Thyroid gland (tissue), 4 donors: ENCODE data around the gene PPP4R4. TPM values are rescaled to one million over a fixed set of nuclear protein-coding genes. Genes with fewer than 3 reads are reported as not detected.

ENCODE experiments used
- DNase-seq, 2 donors: peaks; one replicate each; pipeline ENCODE4 v3.0.0-alpha.2; 2019
- H3K27ac ChIP-seq, 3 donors: fragments of 200-600 bp; sonication (generic); 1 replicate in 2 of 3; 2 replicates in 1 of 3; pipeline ENCODE4 v1.5.1; 2016 to 2019; ENCODE audit warnings: mild to moderate bottlenecking in 1 of 3, moderate library complexity in 1 of 3
- H3K27me3 ChIP-seq: fragments of 200-600 bp; sonication (generic); one replicate; pipeline ENCODE4 v1.5.1; 2019
- H3K36me3 ChIP-seq, 2 donors: fragments of 200-600 bp; sonication (generic); one replicate each; pipeline ENCODE4 v1.5.1; 2016 to 2019
- H3K4me1 ChIP-seq, 2 donors: fragments of 200-600 bp; sonication (generic); one replicate each; pipeline ENCODE4 v1.5.1; 2017 to 2019
- H3K4me3 ChIP-seq, 3 donors: fragments of 200-600 bp; sonication (generic); replicated peaks in 1 of 3; 1 replicate in 2 of 3; 2 replicates in 1 of 3; pipeline ENCODE4 v1.5.1; 2016; ENCODE audit warnings: mild to moderate bottlenecking in 1 of 3
- H3K9me3 ChIP-seq: fragments of 200-600 bp; sonication (generic); one replicate; pipeline ENCODE4 v1.5.1; 2017
- POLR2A ChIP-seq, 2 donors: fragments of 450-650 bp; IDR thresholded peaks; one replicate each; pipeline ENCODE4 v1.6.1; 2017; ENCODE audit warnings: antibody characterized with exemption in 2 of 2, mild to moderate bottlenecking in 2 of 2, moderate library complexity in 1 of 2
- WGBS, 2 donors: methylation state at CpG; one replicate each; pipeline ENCODE4 v1.1.5; 2017; 5-methylcytosine and 5-hydroxymethylcytosine counted together
- intact Hi-C: fragments of 100-400 bp; cut with DNase I; formaldehyde crosslinking; loops from one replicate; pipeline ENCODE4 v1.15.1; 2023
- total RNA-seq, 4 donors: library from RNA; depleted of rRNA; stranded (reverse); fragments of >200 nt; gene quantifications; one replicate each; pipeline ENCODE4 v1.2.3, GENCODE V29; 2016
- TF ChIP-seq, protein P1 (sequence below), 6 experiments: fragments of 200-600 bp in 3 of 6; fragments of 450-650 bp in 3 of 6; sonication (generic) in 3 of 6; IDR thresholded peaks; one replicate each; pipeline ENCODE4 v1.5.1; 2016 to 2019; ENCODE audit warnings: antibody characterized with exemption in 6 of 6, mild to moderate bottlenecking in 2 of 6, inconsistent platforms in 1 of 6, moderate library complexity in 1 of 6

The PPP4R4 gene
- total RNA-seq, 4 donors from 2014 or later: 0.45 to 16.2 (median 0.92) TPM

GRCh38 chr14:94312481-94313246, 138.5 kb downstream of the PPP4R4 start:
- no peak for DNase-seq
- Histone ChIP-seq H3K27ac (no peak overlapping the region), H3K9me3 (no peaks in the 10 kb centered on the region), H3K27me3 (no peaks in the 10 kb centered on the region), H3K36me3 (no peaks in the 10 kb centered on the region), H3K4me3 (no peak overlapping the region), H3K4me1 (no peaks in the 10 kb centered on the region)
- intact Hi-C loops: no loop called here
- no peak for TF ChIP-seq POLR2A (IDR thresholded peaks at IDR 0.05)
- TF ChIP-seq, protein P1, sequence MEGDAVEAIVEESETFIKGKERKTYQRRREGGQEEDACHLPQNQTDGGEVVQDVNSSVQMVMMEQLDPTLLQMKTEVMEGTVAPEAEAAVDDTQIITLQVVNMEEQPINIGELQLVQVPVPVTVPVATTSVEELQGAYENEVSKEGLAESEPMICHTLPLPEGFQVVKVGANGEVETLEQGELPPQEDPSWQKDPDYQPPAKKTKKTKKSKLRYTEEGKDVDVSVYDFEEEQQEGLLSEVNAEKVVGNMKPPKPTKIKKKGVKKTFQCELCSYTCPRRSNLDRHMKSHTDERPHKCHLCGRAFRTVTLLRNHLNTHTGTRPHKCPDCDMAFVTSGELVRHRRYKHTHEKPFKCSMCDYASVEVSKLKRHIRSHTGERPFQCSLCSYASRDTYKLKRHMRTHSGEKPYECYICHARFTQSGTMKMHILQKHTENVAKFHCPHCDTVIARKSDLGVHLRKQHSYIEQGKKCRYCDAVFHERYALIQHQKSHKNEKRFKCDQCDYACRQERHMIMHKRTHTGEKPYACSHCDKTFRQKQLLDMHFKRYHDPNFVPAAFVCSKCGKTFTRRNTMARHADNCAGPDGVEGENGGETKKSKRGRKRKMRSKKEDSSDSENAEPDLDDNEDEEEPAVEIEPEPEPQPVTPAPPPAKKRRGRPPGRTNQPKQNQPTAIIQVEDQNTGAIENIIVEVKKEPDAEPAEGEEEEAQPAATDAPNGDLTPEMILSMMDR (IDR thresholded peaks at IDR 0.05): no peak
- 89 to 90% methylated on average over 6 of the region's 6 CpGs for WGBS, 2 donors

- Histone ChIP-seq H3K27ac (no peak overlapping the region), H3K36me3 (no peaks in the 10 kb centered on the region), H3K4me3 (no peak overlapping the region), H3K4me1 (no peaks in the 10 kb centered on the region), H3K9me3 (peaks cover 5% of the 10 kb centered on the region), H3K27me3 (no peaks in the 10 kb centered on the region)
- intact Hi-C loops: no loop called here
- WGBS, 2 donors: 81 to 88% methylated on average over 7 to 8 of the region's 8 CpGs
- DNase-seq: no peak
- TF ChIP-seq, protein P1 (IDR thresholded peaks at IDR 0.05): no peak
- no peak for TF ChIP-seq POLR2A (IDR thresholded peaks at IDR 0.05)
These were observed 140.0 kb downstream of the PPP4R4 start for GRCh38 chr14:94313991-94314655.

DNA sequence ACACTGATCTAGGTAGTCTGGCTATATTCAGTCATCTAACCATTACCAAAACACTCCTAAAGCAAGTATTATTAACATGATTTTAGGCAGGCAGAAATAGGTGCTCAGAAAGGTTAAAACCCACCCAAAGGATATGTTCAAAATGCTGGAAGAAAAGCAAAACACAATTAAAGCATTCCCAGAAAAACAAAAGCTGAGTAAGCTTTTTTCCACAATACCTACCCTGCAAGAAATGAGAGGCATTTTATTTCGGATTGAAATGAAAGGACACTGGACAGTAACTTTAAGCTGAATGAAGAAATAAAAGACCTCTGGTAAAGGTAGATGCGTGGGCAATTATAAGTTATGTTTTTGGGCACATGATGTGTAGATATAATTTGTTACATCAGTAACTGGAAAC, 140.8 kb downstream of the PPP4R4 start:
- Histone ChIP-seq H3K27me3 (no peaks in the 10 kb centered on the region), H3K4me1 (no peaks in the 10 kb centered on the region), H3K4me3 (no peak overlapping the region), H3K9me3 (peaks cover 5% of the 10 kb centered on the region), H3K27ac (no peak overlapping the region), H3K36me3 (no peaks in the 10 kb centered on the region)
- TF ChIP-seq, protein P1 (IDR thresholded peaks at IDR 0.05): no peak
- TF ChIP-seq POLR2A (IDR thresholded peaks at IDR 0.05): no peak
- no peak for DNase-seq
- intact Hi-C loops: no loop called here
- WGBS, 2 donors: 90 to 91% methylated on average over 2 of the region's 2 CpGs

GRCh38 chr14:94316692-94317091, 142.6 kb downstream of the PPP4R4 start:
- H3K27ac ChIP-seq: no peak overlapping the region
- intact Hi-C loops: no loop called here
- WGBS, 2 donors: 80 to 95% methylated on average over 1 of the region's 1 CpG
- H3K27me3 ChIP-seq: no peaks in the 10 kb centered on the region
- H3K9me3 ChIP-seq: peaks cover 5% of the 10 kb centered on the region
- DNase-seq: no peak
- H3K4me1 ChIP-seq: no peaks in the 10 kb centered on the region
- no peak overlapping the region for H3K4me3 ChIP-seq
- TF ChIP-seq, protein P1 (IDR thresholded peaks at IDR 0.05): no peak
- no peak for TF ChIP-seq POLR2A (IDR thresholded peaks at IDR 0.05)
- no peaks in the 10 kb centered on the region for H3K36me3 ChIP-seq

DNA sequence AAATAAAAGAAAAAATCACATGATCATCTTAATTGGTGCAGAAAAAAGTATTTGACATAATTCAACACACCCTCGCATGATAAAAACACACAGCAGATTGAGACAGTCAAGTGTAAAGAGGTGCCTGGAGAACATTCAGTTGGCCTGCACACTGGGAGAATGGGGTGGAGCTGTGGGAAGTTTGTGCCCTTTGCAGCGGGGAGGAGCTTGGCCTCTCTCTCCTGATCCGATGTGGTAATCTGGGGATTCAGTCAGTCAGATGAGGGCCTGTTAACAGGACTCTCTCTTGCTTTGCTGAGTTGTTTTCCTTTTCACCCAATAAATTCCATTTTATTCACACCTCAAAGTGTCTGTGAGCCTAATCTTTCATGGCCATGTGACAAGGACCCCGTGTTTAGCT, 143.1 kb downstream of the PPP4R4 start:
- TF ChIP-seq, protein P1 (IDR thresholded peaks at IDR 0.05): no peak
- TF ChIP-seq POLR2A (IDR thresholded peaks at IDR 0.05): no peak
- no peak overlapping the region for H3K27ac ChIP-seq
- peaks cover 5% of the 10 kb centered on the region for H3K9me3 ChIP-seq
- WGBS, 2 donors: 54 to 65% methylated on average over 4 of the region's 4 CpGs
- H3K27me3 ChIP-seq: no peaks in the 10 kb centered on the region
- H3K4me3 ChIP-seq: no peak overlapping the region
- intact Hi-C loops: no loop called here
- H3K4me1 ChIP-seq: no peaks in the 10 kb centered on the region
- DNase-seq: peak in 1 of 2 donors; percentile 6
- H3K36me3 ChIP-seq: no peaks in the 10 kb centered on the region
